ENCODE data around the gene ATAD3B.
"Not testable (repeated sequence)": the region's sequence is repeated elsewhere in the genome, so short reads cannot be mapped to it uniquely, and the experiment has no call there.

The ATAD3B gene

DNA sequence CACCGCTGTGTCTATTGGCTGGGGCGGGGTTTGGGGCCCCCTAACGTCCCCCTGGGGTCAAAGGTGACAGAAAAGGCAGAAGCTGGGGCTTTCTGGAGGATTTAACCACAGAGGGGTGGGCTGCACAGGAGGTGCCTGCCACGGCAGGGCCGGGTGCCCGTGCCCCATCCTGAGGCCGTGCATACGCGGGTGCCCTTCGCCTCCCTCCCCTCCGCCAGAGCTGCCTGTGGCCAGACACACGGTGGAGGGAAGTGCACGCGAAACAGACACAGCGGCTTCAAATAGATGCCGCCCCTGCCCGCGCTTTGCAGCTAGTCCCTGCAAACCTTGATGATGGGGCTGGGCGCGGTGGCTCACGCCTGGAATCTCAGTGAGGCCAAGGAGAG, 37.9 kb downstream of the ATAD3B start:
- in situ Hi-C loops (cut with MboI; ENCODE audit: low sequenced_read_pairs) = not testable (repeated sequence)

DNA sequence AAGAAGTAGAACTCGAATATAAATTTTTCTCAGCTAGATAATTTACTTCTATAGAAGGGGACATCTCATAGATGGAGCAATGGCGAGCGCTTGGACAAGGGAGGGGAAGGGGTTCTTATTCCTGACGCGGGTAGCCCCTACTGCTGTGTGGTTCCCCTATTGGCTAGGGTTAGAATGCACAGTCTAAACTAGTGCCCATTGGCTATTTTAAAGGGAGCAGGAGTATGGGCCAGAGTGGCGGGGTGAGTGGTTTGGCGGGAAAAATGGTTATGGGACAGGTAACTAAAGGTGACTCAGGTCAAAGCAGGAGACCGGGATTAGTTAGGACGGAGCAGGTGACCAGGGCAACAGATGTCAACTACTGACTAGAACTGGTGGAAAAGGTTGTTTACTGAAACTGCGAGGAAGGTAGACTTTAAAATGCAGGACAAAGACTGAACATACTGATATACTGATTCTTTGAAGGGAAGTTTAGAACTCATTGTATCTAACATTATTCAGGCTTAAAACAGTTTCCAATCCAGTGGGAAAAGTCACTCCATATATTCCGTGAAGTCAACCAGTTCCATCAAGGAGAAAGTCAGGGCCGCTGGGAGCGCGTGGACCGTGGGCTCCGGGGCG, 39.5 kb downstream of the ATAD3B start:
- in situ Hi-C loops (cut with MboI; ENCODE audit: low sequenced_read_pairs) = no loop called here

GRCh38 chr1:1511533-1512285, 40.1 kb downstream of the ATAD3B start, which contains the start of gene ATAD3A:
TSS of gene ATAD3A (plus strand) at chr1:1512162. CDS start at chr1:1512269, 107 bp downstream.
- in situ Hi-C loops (cut with MboI; ENCODE audit: low sequenced_read_pairs) = no loop called here

DNA sequence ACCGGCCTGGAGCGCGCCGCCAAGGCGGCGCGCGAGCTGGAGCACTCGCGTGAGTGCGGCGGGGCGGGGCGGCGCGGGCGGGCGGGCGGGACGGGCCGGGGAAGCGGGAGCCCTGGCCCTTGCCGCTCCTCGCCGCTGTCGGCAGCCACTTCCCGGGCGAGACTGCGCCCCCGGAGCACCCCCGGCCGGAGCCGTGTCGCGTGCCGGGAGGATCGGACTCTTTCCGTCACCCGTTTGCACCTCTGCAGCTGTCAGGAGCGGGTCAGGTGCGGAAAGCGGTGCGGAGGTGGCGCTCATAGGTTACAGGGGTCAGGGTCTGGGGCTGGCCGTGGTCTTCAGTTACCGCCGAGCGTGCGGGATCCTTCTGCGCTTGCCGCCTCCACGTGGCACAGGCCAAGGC, 40.9 kb downstream of the ATAD3B start:
- in situ Hi-C loops (cut with MboI; ENCODE audit: low sequenced_read_pairs) = not testable (repeated sequence)

DNA sequence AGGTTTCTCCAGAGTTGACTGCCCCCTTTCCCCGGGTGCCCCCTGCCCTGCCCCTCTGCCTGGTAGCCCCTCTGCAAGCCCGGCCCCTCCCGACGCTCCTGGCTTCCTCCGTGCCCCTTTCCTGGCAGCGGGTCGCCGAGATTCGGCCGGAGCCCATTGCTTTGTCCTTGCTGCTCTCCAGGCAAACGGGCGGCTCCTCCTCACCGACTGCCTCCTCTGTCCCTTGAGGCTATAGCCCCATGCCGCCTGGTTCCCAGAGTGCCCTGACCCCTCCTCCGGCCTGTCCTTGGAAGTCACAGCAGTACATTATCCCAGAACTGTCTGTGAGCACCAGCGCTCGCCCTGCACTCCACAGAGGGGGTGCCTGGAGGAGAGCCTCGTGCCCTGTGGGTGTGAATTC, 42.1 kb downstream of the ATAD3B start:
- in situ Hi-C loops (cut with MboI; ENCODE audit: low sequenced_read_pairs) = not testable (repeated sequence)

GRCh38 chr1:1514376-1514775, 42.8 kb downstream of the ATAD3B start:
- in situ Hi-C loops (cut with MboI; ENCODE audit: low sequenced_read_pairs) = not testable (repeated sequence)

DNA sequence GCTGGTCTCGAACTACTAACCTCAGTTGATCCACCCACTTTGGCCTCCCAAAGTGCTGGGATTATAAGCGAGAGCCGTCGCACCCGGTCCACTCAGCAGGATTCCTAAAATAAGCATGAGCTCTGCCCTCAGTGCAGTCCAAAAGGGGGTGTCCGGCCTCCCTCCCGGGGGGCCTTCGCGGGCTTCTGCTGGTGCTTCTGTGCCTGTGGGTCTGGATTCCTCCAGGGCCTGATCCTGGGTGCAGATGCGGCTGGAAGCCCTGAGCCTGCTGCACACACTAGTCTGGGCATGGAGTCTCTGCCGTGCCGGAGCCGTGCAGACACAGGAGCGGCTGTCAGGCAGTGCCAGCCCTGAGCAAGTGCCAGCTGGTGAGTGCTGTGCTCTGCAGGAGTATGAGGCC, 45.4 kb downstream of the ATAD3B start:
- in situ Hi-C loops (cut with MboI; ENCODE audit: low sequenced_read_pairs) = not testable (repeated sequence)

- in situ Hi-C loops (cut with MboI; ENCODE audit: low sequenced_read_pairs) = no loop called here
Observed at GRCh38 chr1:1517973-1518620, 46.5 kb downstream of the ATAD3B start.

- in situ Hi-C loops (cut with MboI; ENCODE audit: low sequenced_read_pairs) = not testable (repeated sequence)
Observed at GRCh38 chr1:1518621-1519007, 47.0 kb downstream of the ATAD3B start.

GRCh38 chr1:1519805-1520505, 48.4 kb downstream of the ATAD3B start:
- in situ Hi-C loops (cut with MboI; ENCODE audit: low sequenced_read_pairs) = not testable (repeated sequence)

- in situ Hi-C loops (cut with MboI; ENCODE audit: low sequenced_read_pairs) = no loop called here
Observed at GRCh38 chr1:1521331-1521730, 49.8 kb downstream of the ATAD3B start.

GRCh38 chr1:1522536-1522935, 51.0 kb downstream of the ATAD3B start:
- in situ Hi-C loops (cut with MboI; ENCODE audit: low sequenced_read_pairs) = not testable (repeated sequence)

- in situ Hi-C loops (cut with MboI; ENCODE audit: low sequenced_read_pairs) = not testable (repeated sequence)
Observed at GRCh38 chr1:1523226-1523625, 51.7 kb downstream of the ATAD3B start.

- in situ Hi-C loops (cut with MboI; ENCODE audit: low sequenced_read_pairs) = not testable (repeated sequence)
Observed at GRCh38 chr1:1523651-1524050, 52.1 kb downstream of the ATAD3B start.

GRCh38 chr1:1524750-1525383, 53.3 kb downstream of the ATAD3B start:
- in situ Hi-C loops (cut with MboI; ENCODE audit: low sequenced_read_pairs) = not testable (repeated sequence)

DNA sequence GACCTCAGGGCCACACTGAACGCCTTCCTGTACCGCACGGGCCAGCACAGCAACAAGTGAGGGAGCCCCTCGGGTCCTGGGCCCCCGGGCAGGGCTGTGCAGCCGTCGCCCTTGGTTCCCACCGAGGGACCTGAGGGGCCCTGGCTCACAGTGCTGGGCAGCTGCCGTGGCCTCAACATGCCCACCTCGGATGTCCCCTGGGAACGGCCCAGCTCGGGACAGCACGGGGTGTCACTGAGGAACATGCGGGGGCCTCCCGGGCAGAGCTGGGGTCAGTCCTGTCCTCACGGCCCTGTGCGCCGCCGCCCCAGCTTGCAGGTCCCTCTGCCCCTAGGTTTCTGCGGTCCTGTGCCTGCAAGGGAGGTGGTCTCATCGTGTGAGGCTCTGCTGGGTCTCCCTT, 54.9 kb downstream of the ATAD3B start:
- in situ Hi-C loops (cut with MboI; ENCODE audit: low sequenced_read_pairs) = not testable (repeated sequence)

DNA sequence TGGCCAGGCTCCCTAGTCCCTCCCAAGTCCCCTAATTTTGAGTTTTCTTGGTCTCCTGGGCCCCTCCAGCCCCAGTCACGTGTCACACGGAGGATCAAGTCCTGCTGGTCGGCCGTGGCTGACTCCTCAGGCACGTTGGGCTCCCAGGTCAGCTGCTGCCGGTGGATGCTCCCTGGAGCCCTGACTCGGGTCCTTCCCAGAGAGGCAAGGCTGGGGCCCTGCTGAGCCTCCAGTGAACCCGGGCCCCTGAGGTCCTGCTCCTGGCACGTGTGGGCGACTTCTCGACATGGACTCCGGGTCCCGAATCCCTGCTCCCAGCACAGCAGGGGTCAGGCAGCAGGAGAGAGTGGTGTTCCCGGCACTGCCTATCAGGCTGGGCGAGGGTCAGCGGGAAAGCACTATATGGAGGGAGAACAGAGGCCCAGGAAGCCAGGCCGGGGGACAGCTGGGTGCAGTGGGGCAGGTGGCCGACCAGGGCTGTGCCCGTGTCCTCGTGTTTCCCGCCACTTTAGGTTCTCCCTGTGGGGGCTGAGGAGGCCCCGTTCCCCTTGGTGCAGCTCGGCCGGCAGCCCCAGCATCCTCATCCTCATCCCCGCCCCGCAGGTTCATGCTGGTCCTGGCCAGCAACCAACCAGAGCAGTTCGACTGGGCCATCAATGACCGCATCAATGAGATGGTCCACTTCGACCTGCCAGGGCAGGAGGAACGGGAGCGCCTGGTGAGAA, 55.7 kb downstream of the ATAD3B start:
- in situ Hi-C loops (cut with MboI; ENCODE audit: low sequenced_read_pairs) = no loop called here

DNA sequence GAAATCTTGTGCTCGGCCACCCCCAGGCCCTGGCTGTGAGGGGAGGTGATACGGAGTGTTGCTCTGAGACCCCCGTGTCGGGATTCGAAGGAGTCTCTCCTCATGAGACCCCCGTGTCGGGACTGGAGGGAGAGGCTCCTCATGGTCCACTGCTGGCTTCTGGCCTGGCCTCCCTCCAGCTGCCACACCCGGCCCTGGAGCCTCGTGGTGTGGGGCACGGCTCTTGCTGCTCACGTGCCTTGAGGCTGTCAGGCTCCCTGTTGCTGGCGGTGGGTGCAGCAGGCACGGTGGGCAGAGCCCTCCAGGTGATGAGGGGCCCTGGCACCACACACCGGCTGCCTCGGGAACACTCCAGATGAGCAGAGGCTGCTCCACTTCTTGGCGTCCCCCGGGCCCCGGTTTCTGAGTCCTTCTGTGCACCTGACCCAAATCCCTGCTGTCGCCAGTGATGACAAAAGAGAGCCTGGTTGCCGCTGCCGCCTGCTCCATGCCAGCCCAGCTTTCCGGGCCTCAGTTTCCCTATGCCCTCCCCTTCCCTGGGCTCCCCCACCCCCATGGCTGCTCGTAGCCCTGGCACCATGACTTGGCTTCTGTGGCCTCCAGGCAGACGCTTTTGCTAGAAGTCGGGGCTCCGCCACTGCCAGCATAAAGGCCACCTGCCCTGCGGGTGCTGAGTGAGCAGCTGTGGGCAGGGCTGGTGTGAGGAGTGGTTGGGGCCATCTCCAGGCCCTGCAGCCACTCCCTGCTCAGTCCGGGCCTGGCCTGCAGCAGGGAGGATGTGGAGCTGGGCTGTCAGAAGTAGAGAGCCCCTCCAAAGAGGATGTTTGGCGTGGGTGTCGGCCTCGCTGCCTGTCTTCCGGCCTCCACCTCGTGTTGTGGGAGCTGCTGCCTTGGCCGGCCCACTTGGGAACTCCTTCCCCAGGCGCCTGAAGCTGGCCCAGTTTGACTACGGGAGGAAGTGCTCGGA, 57.0 kb downstream of the ATAD3B start:
- in situ Hi-C loops (cut with MboI; ENCODE audit: low sequenced_read_pairs) = no loop called here

GRCh38 chr1:1529321-1529720, 57.8 kb downstream of the ATAD3B start:
- in situ Hi-C loops (cut with MboI; ENCODE audit: low sequenced_read_pairs) = no loop called here

All from HL-60/S4 treated with phorbol 12-myristate 13-acetate at 8.2 ng/mL for 4 days and 3 days (cell line).